Astrocyte (in vitro differentiated cells and primary cell): ENCODE results near the gene UST. TPM values are rescaled to one million over a fixed set of nuclear protein-coding genes. Genes with fewer than 3 reads are reported as not detected.

ENCODE experiments used
- DNase-seq: peaks from one replicate; pipeline ENCODE4 v3.0.0-alpha.2; 2010; ENCODE audit warnings: low read depth
- FAIRE-seq: peaks from 2 replicates; lab custom pipeline; 2011; peaks lifted over from hg19 to GRCh38; lab: Jason Lieb, UNC
- H2AFZ ChIP-seq: 2 replicates; pipeline ENCODE4 v1.6.0; 2012; ENCODE audit warnings: low read depth, low read length, inconsistent platforms
- H3K27ac ChIP-seq: 2 replicates; pipeline ENCODE4 v1.5.1; 2011; ENCODE audit warnings: low read depth, low read length, inconsistent platforms
- H3K27me3 ChIP-seq: 2 replicates; pipeline ENCODE4 v1.6.0; 2011; ENCODE audit warnings: low read length, inconsistent platforms; ENCODE audit not compliant: insufficient read depth
- H3K36me3 ChIP-seq: 2 replicates; pipeline ENCODE4 v1.5.1; 2011; ENCODE audit warnings: low read length, inconsistent platforms; ENCODE audit not compliant: insufficient read depth
- H3K4me1 ChIP-seq: 2 replicates; pipeline ENCODE4 v1.5.1; 2011; ENCODE audit warnings: low read length, inconsistent platforms; ENCODE audit not compliant: insufficient read depth
- H3K4me2 ChIP-seq: 2 replicates; pipeline ENCODE4 v1.6.0; 2012; ENCODE audit warnings: low read length, inconsistent platforms
- H3K4me3 ChIP-seq: 2 replicates; pipeline ENCODE4 v1.5.1; 2011; ENCODE audit warnings: low read depth, mild to moderate bottlenecking, low read length, inconsistent platforms; ENCODE audit not compliant: insufficient read depth
- H3K79me2 ChIP-seq: 2 replicates; pipeline ENCODE4 v1.6.0; 2012; ENCODE audit warnings: mild to moderate bottlenecking, low read length, inconsistent platforms; ENCODE audit not compliant: insufficient read depth
- H3K9ac ChIP-seq: 2 replicates; pipeline ENCODE4 v1.6.0; 2012; ENCODE audit warnings: mild to moderate bottlenecking, low read length, inconsistent platforms
- H3K9me3 ChIP-seq: 2 replicates; pipeline ENCODE4 v1.5.1; 2012; ENCODE audit warnings: low read depth, mild to moderate bottlenecking, low read length, inconsistent platforms; ENCODE audit not compliant: insufficient read depth
- H4K20me1 ChIP-seq: 2 replicates; pipeline ENCODE4 v1.6.0; 2012; ENCODE audit warnings: low read length, inconsistent platforms; ENCODE audit not compliant: insufficient read depth
- H3K27ac Mint-ChIP-seq: one replicate; pipeline ENCODE4 v1.8.0; 2021; ENCODE audit warnings: mild to moderate bottlenecking, mixed read lengths; ENCODE audit not compliant: unreplicated experiment
- H3K27me3 Mint-ChIP-seq: one replicate; pipeline ENCODE4 v1.8.0; 2021; ENCODE audit warnings: low read depth, mixed read lengths; ENCODE audit not compliant: unreplicated experiment
- H3K36me3 Mint-ChIP-seq: one replicate; pipeline ENCODE4 v1.8.0; 2021; ENCODE audit warnings: low read depth, mixed read lengths; ENCODE audit not compliant: unreplicated experiment
- H3K4me1 Mint-ChIP-seq: one replicate; pipeline ENCODE4 v1.8.0; 2021; ENCODE audit warnings: low read depth, mixed read lengths; ENCODE audit not compliant: unreplicated experiment
- H3K4me3 Mint-ChIP-seq: one replicate; pipeline ENCODE4 v1.8.0; 2021; ENCODE audit warnings: mild to moderate bottlenecking, moderate library complexity, mixed read lengths; ENCODE audit not compliant: unreplicated experiment
- H3K9me3 Mint-ChIP-seq: one replicate; pipeline ENCODE4 v1.8.0; 2021; ENCODE audit warnings: mild to moderate bottlenecking, mixed read lengths; ENCODE audit not compliant: unreplicated experiment
- CTCF ChIP-seq: IDR thresholded peaks from 2 replicates; pipeline ENCODE4 v1.5.1; 2011; ENCODE audit warnings: low read depth, mild to moderate bottlenecking, inconsistent platforms, low read length, moderate library complexity; ENCODE audit not compliant: insufficient read depth
- EZH2 ChIP-seq: IDR thresholded peaks from 2 replicates; pipeline ENCODE4 v1.6.1; 2012; ENCODE audit warnings: mild to moderate bottlenecking, low read length, inconsistent platforms; ENCODE audit not compliant: insufficient read depth
- total RNA-seq: library from RNA; stranded (reverse); gene quantifications from 2 replicates; pipeline ENCODE4 v1.2.1, GENCODE V29; 2021

UST gene
- total RNA-seq, 1 donor from 2014 or later, result 15.3 TPM

- Mint-ChIP-seq H3K9me3 (no peaks in the 10 kb centered on the region), H3K27ac (no peak overlapping the region), H3K36me3 (peaks cover 8% of the 10 kb centered on the region), H3K27me3 (no peaks in the 10 kb centered on the region), H3K4me1 (peaks cover 2% of the 10 kb centered on the region), H3K4me3 (no peak overlapping the region)
- no peak overlapping the region for H3K9ac ChIP-seq
- H3K4me1 ChIP-seq, result peaks cover 5% of the 10 kb centered on the region
- no peak overlapping the region for H2AFZ ChIP-seq
- H3K27me3 ChIP-seq, result no peaks in the 10 kb centered on the region
- H3K4me3 ChIP-seq, result no peak overlapping the region
- no peak overlapping the region for H3K27ac ChIP-seq
- no peak for FAIRE-seq
- TF ChIP-seq EZH2 (no peak), CTCF (no peak)
- no peak for DNase-seq
- H3K4me2 ChIP-seq, result no peak overlapping the region
- no peaks in the 10 kb centered on the region for H3K79me2 ChIP-seq
- no peaks in the 10 kb centered on the region for H4K20me1 ChIP-seq
- H3K9me3 ChIP-seq, result no peaks in the 10 kb centered on the region
- no peaks in the 10 kb centered on the region for H3K36me3 ChIP-seq
Measured at GRCh38 chr6:148963738-148964137, 216.9 kb downstream of the UST start.

- Histone ChIP-seq H3K4me1 (peaks cover 12% of the 10 kb centered on the region), H3K79me2 (no peaks in the 10 kb centered on the region), H4K20me1 (no peaks in the 10 kb centered on the region), H3K27me3 (no peaks in the 10 kb centered on the region), H3K9me3 (no peaks in the 10 kb centered on the region), H3K4me2 (no peak overlapping the region), H3K9ac (no peak overlapping the region), H2AFZ (no peak overlapping the region), H3K27ac (no peak overlapping the region), H3K4me3 (no peak overlapping the region), H3K36me3 (no peaks in the 10 kb centered on the region)
- H3K27me3 Mint-ChIP-seq, result no peaks in the 10 kb centered on the region
- H3K9me3 Mint-ChIP-seq, result no peaks in the 10 kb centered on the region
- peaks cover 8% of the 10 kb centered on the region for H3K36me3 Mint-ChIP-seq
- no peak for DNase-seq
- no peak for FAIRE-seq
- TF ChIP-seq CTCF (no peak), EZH2 (no peak)
- H3K4me3 Mint-ChIP-seq, result no peak overlapping the region
- H3K27ac Mint-ChIP-seq, result no peak overlapping the region
- H3K4me1 Mint-ChIP-seq, result peaks cover 4% of the 10 kb centered on the region
Measured at GRCh38 chr6:148964467-148964866, 217.6 kb downstream of the UST start.

- Mint-ChIP-seq H3K27ac (no peak overlapping the region), H3K4me1 (peaks cover 4% of the 10 kb centered on the region), H3K27me3 (peaks cover 1% of the 10 kb centered on the region), H3K9me3 (peaks cover 1% of the 10 kb centered on the region), H3K36me3 (peaks cover 6% of the 10 kb centered on the region), H3K4me3 (no peak overlapping the region)
- H3K4me3 ChIP-seq, result no peak overlapping the region
- H3K9ac ChIP-seq, result no peak overlapping the region
- no peak overlapping the region for H3K4me2 ChIP-seq
- no peak for TF ChIP-seq EZH2
- TF ChIP-seq CTCF, result no peak
- DNase-seq, result no peak
- no peaks in the 10 kb centered on the region for H3K79me2 ChIP-seq
- H2AFZ ChIP-seq, result no peak overlapping the region
- no peak overlapping the region for H3K27ac ChIP-seq
- H4K20me1 ChIP-seq, result no peaks in the 10 kb centered on the region
- H3K36me3 ChIP-seq, result no peaks in the 10 kb centered on the region
- peaks cover 17% of the 10 kb centered on the region for H3K4me1 ChIP-seq
- H3K9me3 ChIP-seq, result no peaks in the 10 kb centered on the region
- no peaks in the 10 kb centered on the region for H3K27me3 ChIP-seq
- FAIRE-seq, result no peak
Measured at GRCh38 chr6:148965287-148965686, 218.5 kb downstream of the UST start.
